ENCODE data around the gene TINCR.

TINCR gene

DNA sequence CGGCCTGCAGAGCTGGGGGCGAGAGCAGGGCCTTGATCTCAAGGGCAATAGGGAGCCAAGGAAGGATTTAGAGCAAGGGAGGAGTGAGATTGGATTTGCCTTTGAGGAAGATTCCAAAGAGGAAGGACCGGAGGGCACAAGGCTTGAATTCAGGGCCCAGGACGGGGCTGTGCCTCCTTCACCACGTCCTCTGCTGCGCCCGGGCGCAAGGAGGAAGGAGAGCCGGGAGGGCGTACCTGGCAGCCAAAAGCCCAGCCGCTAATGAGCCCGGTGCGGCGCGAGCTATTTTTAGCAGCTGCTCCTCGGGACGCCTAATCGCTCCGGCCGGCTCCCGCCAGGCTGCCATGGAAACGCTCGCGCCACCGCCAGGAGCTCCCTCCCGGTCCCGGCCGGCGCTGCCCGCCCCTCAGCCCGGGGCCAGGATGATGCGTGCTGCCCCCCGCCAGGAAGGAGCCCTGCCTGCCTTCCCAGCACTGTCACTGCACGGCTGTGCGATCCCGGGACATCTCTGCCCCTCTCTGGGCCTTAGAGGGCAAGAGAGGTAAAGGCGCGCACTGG, 31.3 kb downstream of the TINCR start:
- Histone ChIP-seq H3K36me3 (ENCODE audit: control insufficient read depth in 4 of 4, insufficient read depth in 4 of 4, low read length in 3 of 4) (no peaks in the 10 kb centered on the region), H3K27ac (ENCODE audit: insufficient read depth in 1 of 2, low read depth in 1 of 2, low read length in 2 of 2, poor library complexity in 1 of 2, severe bottlenecking in 2 of 2) (no peak overlapping the region), H3K9me3 (ENCODE audit: control extremely low read depth in 1 of 5, control insufficient read depth in 4 of 5, insufficient read depth in 2 of 5, low read depth in 1 of 5, low read length in 4 of 5) (peaks cover 0 to 28% (median 17%) of the 10 kb centered on the region in 5 experiments), H3K4me1 (ENCODE audit: control extremely low read depth in 1 of 4, control insufficient read depth in 4 of 4, insufficient read depth in 4 of 4, low read length in 3 of 4) (peaks cover 0 to 5% (median 0%) of the 10 kb centered on the region in 4 experiments), H3K4me3 (ENCODE audit: control insufficient read depth in 1 of 7, extremely low read depth in 1 of 7, insufficient read depth in 4 of 7, low read depth in 2 of 7, low read length in 6 of 7) (no peak overlapping the region), H3K27me3 (replicated peaks in 2 of 5; ENCODE audit: control insufficient read depth in 4 of 5, insufficient read depth in 5 of 5, low read length in 4 of 5) (peaks cover 0 to 47% (median 8%) of the 10 kb centered on the region in 5 experiments)
- CTCF ChIA-PET: no interaction called here
- no peak for DNase-seq
- WGBS (ENCODE audit: insufficient coverage): 11% methylated on average over 38 of the region's 38 CpGs
- POLR2A ChIA-PET: no interaction called here

GRCh38 chr19:5534787-5535586, 32.8 kb downstream of the TINCR start:
- Histone ChIP-seq H3K27me3 (replicated peaks in 2 of 5; ENCODE audit: control insufficient read depth in 4 of 5, insufficient read depth in 5 of 5, low read length in 4 of 5) (peaks cover 0 to 55% (median 10%) of the 10 kb centered on the region in 5 experiments), H3K4me1 (ENCODE audit: control extremely low read depth in 1 of 4, control insufficient read depth in 4 of 4, insufficient read depth in 4 of 4, low read length in 3 of 4) (peaks cover 0 to 5% (median 0%) of the 10 kb centered on the region in 4 experiments), H3K36me3 (ENCODE audit: control insufficient read depth in 4 of 4, insufficient read depth in 4 of 4, low read length in 3 of 4) (no peaks in the 10 kb centered on the region), H3K9me3 (ENCODE audit: control extremely low read depth in 1 of 5, control insufficient read depth in 4 of 5, insufficient read depth in 2 of 5, low read depth in 1 of 5, low read length in 4 of 5) (peaks cover 0 to 28% (median 17%) of the 10 kb centered on the region in 5 experiments), H3K27ac (ENCODE audit: insufficient read depth in 1 of 2, low read depth in 1 of 2, low read length in 2 of 2, poor library complexity in 1 of 2, severe bottlenecking in 2 of 2) (no peak overlapping the region), H3K4me3 (ENCODE audit: control insufficient read depth in 1 of 7, extremely low read depth in 1 of 7, insufficient read depth in 4 of 7, low read depth in 2 of 7, low read length in 6 of 7) (no peak overlapping the region)
- ChIA-PET CTCF (interaction anchor here (0.8 to 0.9 kb wide), 2 partner anchors 11 to 172 kb away, joined by 3 read pairs; no protein-coding TSS in a partner anchor), POLR2A (interaction anchor here (0.6 kb wide), 1 partner anchor 29 kb away, joined by 3 read pairs; no protein-coding TSS in a partner anchor)
- 83% methylated on average over 7 of the region's 9 CpGs for WGBS (ENCODE audit: insufficient coverage)
- peak; percentile 22 to 32 (median 26) for DNase-seq

- Histone ChIP-seq H3K27ac (ENCODE audit: insufficient read depth in 1 of 2, low read depth in 1 of 2, low read length in 2 of 2, poor library complexity in 1 of 2, severe bottlenecking in 2 of 2) (no peak overlapping the region), H3K4me3 (ENCODE audit: control insufficient read depth in 1 of 7, extremely low read depth in 1 of 7, insufficient read depth in 4 of 7, low read depth in 2 of 7, low read length in 6 of 7) (no peak overlapping the region), H3K36me3 (ENCODE audit: control insufficient read depth in 4 of 4, insufficient read depth in 4 of 4, low read length in 3 of 4) (no peaks in the 10 kb centered on the region), H3K9me3 (ENCODE audit: control extremely low read depth in 1 of 5, control insufficient read depth in 4 of 5, insufficient read depth in 2 of 5, low read depth in 1 of 5, low read length in 4 of 5) (peaks cover 0 to 28% (median 17%) of the 10 kb centered on the region in 5 experiments), H3K27me3 (replicated peaks in 2 of 5; ENCODE audit: control insufficient read depth in 4 of 5, insufficient read depth in 5 of 5, low read length in 4 of 5) (peaks cover 0 to 47% (median 10%) of the 10 kb centered on the region in 5 experiments), H3K4me1 (ENCODE audit: control extremely low read depth in 1 of 4, control insufficient read depth in 4 of 4, insufficient read depth in 4 of 4, low read length in 3 of 4) (peaks cover 0 to 5% (median 0%) of the 10 kb centered on the region in 4 experiments)
- CTCF ChIA-PET: no interaction called here
- POLR2A ChIA-PET: no interaction called here
- DNase-seq: no peak
- 86% methylated on average over 1 of the region's 3 CpGs for WGBS (ENCODE audit: insufficient coverage)
These were observed 34.5 kb downstream of the TINCR start for GRCh38 chr19:5533257-5533656.

- Histone ChIP-seq H3K36me3 (ENCODE audit: control insufficient read depth in 4 of 4, insufficient read depth in 4 of 4, low read length in 3 of 4) (no peaks in the 10 kb centered on the region), H3K4me3 (ENCODE audit: control insufficient read depth in 1 of 7, extremely low read depth in 1 of 7, insufficient read depth in 4 of 7, low read depth in 2 of 7, low read length in 6 of 7) (no peak overlapping the region), H3K27me3 (replicated peaks in 2 of 5; ENCODE audit: control insufficient read depth in 4 of 5, insufficient read depth in 5 of 5, low read length in 4 of 5) (peaks cover 0 to 29% (median 2%) of the 10 kb centered on the region in 5 experiments), H3K27ac (ENCODE audit: insufficient read depth in 1 of 2, low read depth in 1 of 2, low read length in 2 of 2, poor library complexity in 1 of 2, severe bottlenecking in 2 of 2) (no peak overlapping the region), H3K9me3 (ENCODE audit: control extremely low read depth in 1 of 5, control insufficient read depth in 4 of 5, insufficient read depth in 2 of 5, low read depth in 1 of 5, low read length in 4 of 5) (peaks cover 0 to 24% (median 17%) of the 10 kb centered on the region in 5 experiments), H3K4me1 (ENCODE audit: control extremely low read depth in 1 of 4, control insufficient read depth in 4 of 4, insufficient read depth in 4 of 4, low read length in 3 of 4) (no peaks in the 10 kb centered on the region)
- ChIA-PET POLR2A (no interaction called here), CTCF (no interaction called here)
- no peak for DNase-seq
- WGBS (ENCODE audit: insufficient coverage): 90% methylated on average over 10 of the region's 11 CpGs
These were observed 37.1 kb downstream of the TINCR start for GRCh38 chr19:5530701-5531100.

- Histone ChIP-seq H3K27ac (ENCODE audit: insufficient read depth in 1 of 2, low read depth in 1 of 2, low read length in 2 of 2, poor library complexity in 1 of 2, severe bottlenecking in 2 of 2) (no peak overlapping the region), H3K4me3 (ENCODE audit: control insufficient read depth in 1 of 7, extremely low read depth in 1 of 7, insufficient read depth in 4 of 7, low read depth in 2 of 7, low read length in 6 of 7) (no peak overlapping the region), H3K36me3 (ENCODE audit: control insufficient read depth in 4 of 4, insufficient read depth in 4 of 4, low read length in 3 of 4) (no peaks in the 10 kb centered on the region), H3K9me3 (ENCODE audit: control extremely low read depth in 1 of 5, control insufficient read depth in 4 of 5, insufficient read depth in 2 of 5, low read depth in 1 of 5, low read length in 4 of 5) (no peaks in the 10 kb centered on the region), H3K4me1 (ENCODE audit: control extremely low read depth in 1 of 4, control insufficient read depth in 4 of 4, insufficient read depth in 4 of 4, low read length in 3 of 4) (no peaks in the 10 kb centered on the region), H3K27me3 (replicated peaks in 2 of 5; ENCODE audit: control insufficient read depth in 4 of 5, insufficient read depth in 5 of 5, low read length in 4 of 5) (peaks cover 0 to 35% (median 2%) of the 10 kb centered on the region in 5 experiments)
- DNase-seq: no peak
- ChIA-PET POLR2A (interaction anchor here (0.6 kb wide), 1 partner anchor 721 kb away, joined by 3 read pairs; no protein-coding TSS in a partner anchor), CTCF (no interaction called here)
- WGBS (ENCODE audit: insufficient coverage): 73% methylated on average over 4 of the region's 6 CpGs
These were observed 41.1 kb downstream of the TINCR start for GRCh38 chr19:5526691-5527090.

DNA sequence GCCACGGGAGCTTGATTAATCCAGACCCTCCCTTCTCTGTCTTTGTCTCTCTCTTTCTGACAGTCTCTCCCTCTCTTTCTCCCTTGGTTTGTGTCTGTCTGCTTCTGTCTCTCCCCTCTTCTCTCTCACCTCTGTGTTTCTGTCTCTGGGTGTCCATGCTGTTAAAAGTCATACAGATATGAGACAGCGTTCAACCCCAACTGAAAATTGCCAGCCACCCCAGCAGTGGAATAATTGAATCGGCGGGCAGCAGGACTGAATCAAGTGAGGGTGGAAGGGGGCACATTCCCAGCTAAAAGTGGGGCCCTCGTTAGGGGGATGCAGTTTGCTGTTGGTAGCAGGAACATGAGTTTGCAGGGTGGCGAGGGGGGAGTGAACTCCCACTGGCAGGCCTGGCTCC, 43.7 kb downstream of the TINCR start:
- H3K27me3 ChIP-seq (replicated peaks in 2 of 5; ENCODE audit: control insufficient read depth in 4 of 5, insufficient read depth in 5 of 5, low read length in 4 of 5): peaks cover 0 to 36% (median 4%) of the 10 kb centered on the region in 5 experiments
- peaks cover 0 to 4% (median 0%) of the 10 kb centered on the region in 5 experiments for H3K9me3 ChIP-seq (ENCODE audit: control extremely low read depth in 1 of 5, control insufficient read depth in 4 of 5, insufficient read depth in 2 of 5, low read depth in 1 of 5, low read length in 4 of 5)
- 72% methylated on average over 5 of the region's 6 CpGs for WGBS (ENCODE audit: insufficient coverage)
- no peak for DNase-seq
- CTCF ChIA-PET: interaction anchor here (1.3 kb wide), 1 partner anchor 11 kb away, joined by 3 read pairs; no protein-coding TSS in a partner anchor
- POLR2A ChIA-PET: no interaction called here
- no peak overlapping the region for H3K4me3 ChIP-seq (ENCODE audit: control insufficient read depth in 1 of 7, extremely low read depth in 1 of 7, insufficient read depth in 4 of 7, low read depth in 2 of 7, low read length in 6 of 7)
- H3K27ac ChIP-seq (ENCODE audit: insufficient read depth in 1 of 2, low read depth in 1 of 2, low read length in 2 of 2, poor library complexity in 1 of 2, severe bottlenecking in 2 of 2): no peak overlapping the region
- no peaks in the 10 kb centered on the region for H3K36me3 ChIP-seq (ENCODE audit: control insufficient read depth in 4 of 4, insufficient read depth in 4 of 4, low read length in 3 of 4)
- no peaks in the 10 kb centered on the region for H3K4me1 ChIP-seq (ENCODE audit: control extremely low read depth in 1 of 4, control insufficient read depth in 4 of 4, insufficient read depth in 4 of 4, low read length in 3 of 4)

DNA sequence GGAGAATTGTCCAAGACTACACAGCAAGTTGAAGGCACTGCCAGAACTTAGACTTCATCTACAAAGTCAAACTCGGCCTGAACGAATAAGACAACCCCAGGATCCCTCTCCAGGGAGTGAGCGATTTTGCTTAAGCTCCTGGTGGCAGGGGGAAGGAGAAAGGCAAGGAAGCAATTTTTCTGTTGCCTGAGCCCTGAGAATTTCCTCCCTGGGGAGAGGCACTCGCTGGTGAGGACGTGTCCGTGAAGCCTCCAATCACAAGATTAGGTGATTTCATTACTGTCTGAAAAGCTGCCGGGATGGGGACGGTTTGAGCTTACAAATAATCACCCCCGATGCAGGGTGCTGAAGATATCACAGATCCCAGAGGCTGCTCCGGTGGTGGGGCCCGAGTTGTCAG, 45.6 kb downstream of the TINCR start:
- no peak overlapping the region for H3K27ac ChIP-seq (ENCODE audit: insufficient read depth in 1 of 2, low read depth in 1 of 2, low read length in 2 of 2, poor library complexity in 1 of 2, severe bottlenecking in 2 of 2)
- ChIA-PET POLR2A (no interaction called here), CTCF (no interaction called here)
- no peaks in the 10 kb centered on the region for H3K36me3 ChIP-seq (ENCODE audit: control insufficient read depth in 4 of 4, insufficient read depth in 4 of 4, low read length in 3 of 4)
- H3K4me3 ChIP-seq (ENCODE audit: control insufficient read depth in 1 of 7, extremely low read depth in 1 of 7, insufficient read depth in 4 of 7, low read depth in 2 of 7, low read length in 6 of 7): no peak overlapping the region
- H3K4me1 ChIP-seq (ENCODE audit: control extremely low read depth in 1 of 4, control insufficient read depth in 4 of 4, insufficient read depth in 4 of 4, low read length in 3 of 4): no peaks in the 10 kb centered on the region
- DNase-seq: no peak
- 64% methylated on average over 10 of the region's 11 CpGs for WGBS (ENCODE audit: insufficient coverage)
- H3K9me3 ChIP-seq (ENCODE audit: control extremely low read depth in 1 of 5, control insufficient read depth in 4 of 5, insufficient read depth in 2 of 5, low read depth in 1 of 5, low read length in 4 of 5): peaks cover 0 to 6% (median 3%) of the 10 kb centered on the region in 5 experiments
- H3K27me3 ChIP-seq (replicated peaks in 2 of 5; ENCODE audit: control insufficient read depth in 4 of 5, insufficient read depth in 5 of 5, low read length in 4 of 5): peaks cover 0 to 33% (median 4%) of the 10 kb centered on the region in 5 experiments

All from common myeloid progenitor, CD34-positive (primary cell).